GM19372 (cell line): ENCODE results near the gene UBE2E2.

ENCODE experiments used
- ATAC-seq: cut with Tn5 transposase; IDR thresholded peaks from one replicate; pipeline ENCODE4 v1.9.1; 2021; ENCODE audit warnings: mild to moderate bottlenecking, low read depth, moderate library complexity; ENCODE audit not compliant: unreplicated experiment

Gene UBE2E2

DNA sequence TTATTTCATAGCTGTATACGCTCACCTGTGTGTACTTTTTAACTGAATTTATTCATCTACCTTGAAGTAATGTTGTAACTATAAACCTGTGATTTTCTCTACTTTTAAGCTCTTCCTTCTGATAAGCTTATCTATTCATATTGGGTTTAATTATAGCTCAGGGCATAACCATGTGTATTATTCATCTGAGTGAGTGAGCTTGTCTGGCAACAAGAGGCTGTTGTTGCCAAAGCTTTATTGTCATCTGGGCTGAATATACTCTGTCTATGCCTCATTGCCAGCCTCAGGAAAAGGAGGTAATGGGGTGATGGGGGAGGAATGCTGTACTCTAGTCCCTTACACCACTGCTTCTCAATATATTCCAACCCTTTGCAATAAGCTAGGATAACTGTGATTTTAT is 292.4 kb downstream of the UBE2E2 start:
- ATAC-seq = no peak

DNA sequence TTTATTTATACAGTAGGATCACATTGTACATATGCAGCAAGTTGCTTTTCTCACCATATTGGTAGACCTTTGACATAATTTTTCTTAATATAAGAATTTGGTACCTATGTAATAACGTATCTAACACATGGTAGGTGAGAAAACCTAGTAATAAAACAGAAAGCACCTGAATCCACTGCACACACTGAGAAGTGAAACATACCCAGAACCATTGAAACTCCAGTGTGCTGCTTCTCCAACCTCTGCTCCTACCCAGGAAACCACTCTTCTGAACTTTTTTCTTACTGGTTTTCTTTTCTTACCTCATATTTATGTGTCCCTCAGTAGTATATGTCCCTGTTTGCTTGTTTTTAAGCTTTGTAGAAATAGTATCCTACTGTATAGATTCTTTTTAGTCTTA is 293.0 kb downstream of the UBE2E2 start:
- peak; percentile 73 for ATAC-seq

DNA sequence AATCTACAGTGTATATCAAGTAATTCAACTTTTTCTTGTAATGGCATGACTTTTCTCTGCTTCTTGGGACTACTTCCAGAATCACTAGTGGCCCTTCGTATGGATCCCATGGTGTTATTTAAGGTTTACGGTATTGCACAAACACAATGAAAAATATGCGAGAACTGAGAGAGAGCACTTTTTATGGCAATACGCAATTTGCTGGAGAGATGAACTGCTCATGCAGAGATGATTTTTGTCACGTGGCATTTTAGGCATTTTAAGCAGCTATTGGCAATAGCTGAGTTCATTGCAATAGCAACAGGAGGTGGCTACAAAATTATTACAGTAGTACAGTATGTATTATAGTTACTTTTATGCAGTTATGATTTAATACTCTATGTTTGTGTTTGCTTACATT is 294.0 kb downstream of the UBE2E2 start:
- ATAC-seq = no peak

DNA sequence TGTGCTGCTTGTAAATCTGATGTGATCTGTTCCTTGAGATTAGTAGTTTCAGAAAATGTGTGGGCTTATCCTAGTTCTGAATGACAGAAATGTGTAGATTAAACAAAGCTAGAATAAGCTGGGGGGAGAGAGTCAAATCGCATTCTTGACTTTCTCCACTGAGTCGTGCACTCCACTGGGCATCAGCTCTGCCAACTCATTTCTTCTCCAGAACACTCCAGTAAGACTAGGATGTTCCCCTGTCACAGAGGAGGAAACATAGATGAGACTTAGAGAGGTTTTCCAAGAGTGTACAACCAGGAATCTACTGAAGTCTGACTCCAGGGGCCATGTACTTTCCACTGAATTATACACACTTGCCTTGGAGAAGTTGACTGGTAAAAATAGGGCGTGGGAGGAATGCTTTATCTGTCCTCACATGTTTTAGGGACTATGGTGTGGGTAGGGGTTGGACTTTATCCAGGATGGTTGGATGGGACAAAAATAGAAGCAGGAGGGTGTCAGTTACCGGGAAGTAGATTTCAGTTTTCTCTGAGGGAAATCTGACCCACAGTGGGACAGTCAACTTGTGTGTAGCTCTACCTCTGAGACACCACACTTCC is 298.2 kb downstream of the UBE2E2 start:
- ATAC-seq = no peak

DNA sequence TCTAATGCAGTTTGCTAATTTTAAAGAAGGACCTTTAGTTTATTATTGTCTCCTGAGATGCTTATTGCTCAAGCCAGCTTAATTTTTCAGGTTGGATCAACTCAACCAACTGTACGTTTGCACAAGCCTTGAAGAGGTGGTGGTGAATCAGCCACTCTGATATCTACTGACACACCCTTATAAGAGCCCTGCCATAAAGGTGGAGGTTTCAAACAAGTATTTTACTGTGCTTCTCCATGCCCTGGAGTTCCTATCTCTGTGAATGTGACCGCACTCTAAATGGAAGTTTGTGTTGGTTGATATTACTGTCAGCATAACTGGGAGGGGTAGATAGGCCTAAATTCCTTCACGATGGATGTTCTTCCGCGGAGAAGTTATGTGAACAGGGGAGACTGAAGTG is 305.3 kb downstream of the UBE2E2 start:
- no peak for ATAC-seq

DNA sequence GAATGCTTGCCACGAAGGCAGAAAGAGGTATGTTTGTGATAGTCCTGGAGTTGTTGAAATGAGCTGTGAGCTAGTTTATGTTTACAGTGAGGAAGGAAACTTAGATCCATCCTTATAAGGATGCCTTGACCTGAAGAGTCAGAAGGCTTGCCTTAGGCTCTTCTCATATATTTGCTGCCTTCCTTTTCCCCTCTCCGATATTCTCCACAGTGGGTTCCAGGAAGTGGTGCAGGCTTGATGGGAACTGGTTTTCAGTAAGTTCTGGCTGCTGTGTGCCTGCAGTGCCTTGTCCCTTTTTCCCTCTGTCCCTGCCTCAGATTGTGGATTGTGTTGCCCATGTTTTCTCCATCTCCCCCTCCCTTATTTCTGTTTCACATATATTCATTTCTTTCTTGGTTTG is 315.3 kb downstream of the UBE2E2 start:
- ATAC-seq = no peak

DNA sequence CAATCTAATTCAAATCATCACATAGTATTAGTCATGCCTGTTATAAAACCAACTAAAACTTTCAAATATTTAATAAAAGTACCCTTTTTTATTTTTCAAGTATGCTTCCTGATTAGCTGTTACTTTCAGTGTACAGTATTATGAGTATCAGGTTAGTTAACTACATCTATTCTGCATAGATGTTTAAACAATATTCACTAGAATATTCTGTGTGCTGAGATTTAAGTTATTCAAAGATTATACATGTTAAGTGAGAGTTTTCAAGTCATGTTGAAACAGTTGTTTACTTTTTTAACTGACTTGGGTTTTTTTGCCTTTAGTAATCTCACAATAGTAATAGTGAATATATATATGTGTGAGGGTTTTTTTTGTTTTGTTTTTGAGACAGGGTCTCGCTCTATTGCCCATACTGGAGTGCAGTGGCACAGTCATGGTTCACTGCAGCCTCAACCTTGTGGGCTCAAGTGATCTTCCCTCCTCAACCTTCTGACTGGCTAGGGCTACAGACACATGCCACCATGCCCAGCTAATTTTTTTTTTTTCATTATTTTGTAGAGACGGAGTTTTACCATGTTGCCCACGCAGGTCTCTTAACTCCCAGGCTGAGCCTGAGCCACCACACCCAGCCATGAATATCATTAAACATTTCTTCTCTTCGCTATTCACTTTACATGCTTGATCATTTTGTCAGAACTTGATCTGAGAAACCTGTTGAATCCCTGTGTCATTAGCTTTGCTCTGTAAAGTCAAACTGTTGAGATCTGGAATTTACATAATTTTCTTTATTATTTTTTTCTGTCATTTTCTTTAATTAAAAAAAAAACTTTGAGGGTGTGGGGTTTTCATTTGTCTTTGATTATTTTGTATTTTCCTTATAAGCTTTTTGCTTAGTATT is 316.4 kb downstream of the UBE2E2 start:
- no peak for ATAC-seq

DNA sequence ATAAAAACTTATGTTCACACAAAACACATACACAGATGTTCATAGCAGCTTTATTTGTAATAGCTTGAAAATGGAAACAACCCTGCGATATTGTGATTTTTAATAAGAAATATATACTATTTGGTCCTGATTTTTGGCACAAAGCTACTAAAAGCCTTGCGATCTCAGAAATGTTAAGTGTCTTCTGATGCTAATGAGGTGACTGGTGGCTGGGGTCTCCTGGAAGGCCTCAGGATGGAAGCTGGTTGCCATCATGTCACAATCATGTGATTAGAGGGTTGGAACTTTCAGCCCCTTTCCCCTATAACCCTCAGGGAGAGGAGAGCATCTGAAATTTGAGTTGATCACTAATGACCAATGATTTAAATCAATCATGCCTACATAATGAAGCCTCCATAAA is 324.2 kb downstream of the UBE2E2 start:
- no peak for ATAC-seq

DNA sequence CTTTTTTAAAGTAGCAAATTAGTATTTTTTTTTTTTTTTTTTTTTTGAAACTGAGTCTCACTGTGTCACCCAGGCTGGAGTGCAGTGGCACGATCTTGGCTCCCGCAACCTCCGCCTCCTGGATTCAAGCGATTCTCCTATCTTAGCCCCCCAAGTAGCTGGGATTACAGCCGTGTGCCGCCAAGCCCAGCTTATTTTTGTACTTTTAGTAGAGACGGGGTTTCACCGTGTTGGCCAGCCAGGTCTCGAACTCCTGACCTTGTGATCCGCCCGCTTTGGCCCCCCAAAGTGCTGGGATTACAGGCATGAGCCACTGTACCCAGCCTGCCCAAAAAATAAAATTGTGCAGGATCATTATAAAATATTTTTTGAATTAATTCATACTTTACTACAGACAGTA is 330.5 kb downstream of the UBE2E2 start:
- no peak for ATAC-seq

DNA sequence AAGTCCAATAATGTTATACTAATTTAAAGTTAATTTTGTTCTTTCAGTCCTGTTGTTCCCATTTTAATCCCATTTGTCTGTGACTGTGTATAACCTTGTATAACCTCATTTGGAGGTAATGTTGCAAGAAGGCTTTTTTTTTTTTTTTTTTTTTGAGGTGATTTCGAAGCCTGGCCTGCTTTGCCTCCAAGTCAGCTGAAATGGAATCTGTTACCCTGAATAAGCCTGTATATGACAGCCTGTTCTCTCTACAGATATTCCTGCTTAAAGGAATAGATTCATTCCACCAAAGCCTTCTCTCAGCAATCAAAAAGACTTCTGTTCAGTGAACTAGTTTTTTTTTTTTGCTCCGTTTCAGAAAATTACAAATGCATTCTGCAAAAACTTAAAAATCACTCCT is 330.9 kb downstream of the UBE2E2 start:
- ATAC-seq = no peak

DNA sequence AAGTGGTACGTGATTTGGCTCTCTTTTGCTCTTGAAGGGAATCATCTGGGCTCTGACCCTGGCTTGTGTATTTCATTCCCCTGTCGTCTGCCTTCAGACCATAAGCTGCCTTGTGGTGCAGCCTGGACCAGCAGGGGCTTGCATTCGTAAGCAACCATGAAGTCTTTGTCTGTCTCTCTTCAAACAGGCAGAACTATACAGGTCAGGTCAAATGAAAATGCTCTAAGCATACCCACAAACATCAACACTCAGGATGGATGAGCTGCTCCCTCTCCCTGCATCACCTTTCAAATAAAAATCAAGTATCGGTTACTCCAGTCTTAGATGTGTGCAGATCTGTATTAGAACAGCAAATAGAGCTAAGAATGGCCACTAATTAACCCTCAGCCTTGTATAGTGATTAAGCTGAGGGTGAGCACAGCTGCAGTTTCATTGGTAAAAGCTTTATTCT is 334.0 kb downstream of the UBE2E2 start:
- ATAC-seq = no peak

DNA sequence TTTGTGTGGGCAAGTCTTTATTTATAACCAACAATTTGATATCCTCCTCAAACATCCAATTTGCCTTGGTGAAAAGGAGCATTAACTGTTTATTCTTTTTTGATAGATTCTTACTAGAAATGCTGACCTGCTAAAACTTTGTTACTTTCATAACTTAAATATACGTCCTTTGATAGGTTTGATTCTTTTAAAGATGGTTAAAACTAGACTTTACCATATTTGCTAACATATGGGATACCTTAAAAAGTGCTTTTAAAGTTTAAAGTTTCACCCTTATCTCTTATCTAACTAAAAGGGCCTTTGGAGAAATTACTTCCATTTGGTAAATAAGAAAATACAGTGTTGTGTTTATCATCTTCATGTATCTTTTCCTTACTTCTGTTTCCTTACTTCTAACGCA is 336.1 kb downstream of the UBE2E2 start:
- ATAC-seq = no peak

DNA sequence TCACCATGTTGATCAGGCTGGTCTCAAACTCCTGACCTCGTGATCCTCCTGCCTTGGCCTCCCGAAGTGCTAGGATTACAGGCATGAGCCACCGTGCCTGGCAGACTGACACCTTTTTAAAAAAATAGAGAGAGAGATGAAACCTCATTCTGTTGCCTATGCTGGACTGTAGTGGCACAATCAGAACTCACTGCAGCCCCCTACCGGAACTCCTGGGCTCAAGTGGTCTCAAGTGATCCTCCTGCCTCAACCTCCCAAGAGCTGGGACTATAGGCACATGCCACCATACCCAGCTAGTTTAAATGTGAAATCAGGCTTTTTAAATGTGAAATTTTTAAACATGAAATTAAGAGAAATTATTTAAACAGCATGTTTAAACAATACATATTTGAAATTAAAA is 337.5 kb downstream of the UBE2E2 start:
- ATAC-seq = no peak

DNA sequence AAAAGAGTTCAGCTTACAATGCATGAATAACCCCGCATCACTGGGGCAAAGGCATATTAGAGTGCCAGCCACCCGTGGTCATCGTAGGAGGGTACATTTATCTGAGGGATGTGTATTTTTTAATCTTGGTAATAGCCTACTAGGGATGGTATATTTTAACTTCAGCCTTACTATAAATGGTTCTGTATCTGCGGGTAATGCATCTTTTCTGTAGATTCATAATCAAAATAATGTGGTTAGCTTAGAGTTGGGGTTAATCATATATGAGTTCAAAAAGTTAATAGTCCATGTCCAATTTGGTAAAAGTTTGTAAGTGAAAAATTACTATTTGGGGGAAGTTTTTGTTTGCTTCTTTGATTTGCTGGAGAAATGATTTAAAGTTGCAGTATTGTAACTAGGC is 339.0 kb downstream of the UBE2E2 start:
- no peak for ATAC-seq

DNA sequence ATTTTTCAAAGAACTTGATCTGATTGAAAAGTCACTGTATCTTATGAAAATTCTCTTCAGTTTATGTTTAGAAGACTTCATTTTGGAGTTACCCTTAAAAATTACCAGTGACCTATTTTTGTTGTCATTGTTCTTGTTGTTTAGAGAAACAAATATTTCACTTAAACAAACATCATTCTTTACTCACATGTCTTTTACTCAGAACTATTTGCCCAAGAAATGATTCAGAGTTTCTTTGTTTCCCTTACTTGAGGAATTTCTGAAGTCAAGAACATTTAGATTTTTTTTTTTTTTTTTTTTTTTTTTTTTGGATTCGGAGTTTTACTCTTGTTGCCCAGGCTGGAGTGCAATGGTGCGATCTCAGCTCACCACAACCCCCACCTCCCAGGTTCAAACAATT is 343.1 kb downstream of the UBE2E2 start:
- ATAC-seq = no peak

DNA sequence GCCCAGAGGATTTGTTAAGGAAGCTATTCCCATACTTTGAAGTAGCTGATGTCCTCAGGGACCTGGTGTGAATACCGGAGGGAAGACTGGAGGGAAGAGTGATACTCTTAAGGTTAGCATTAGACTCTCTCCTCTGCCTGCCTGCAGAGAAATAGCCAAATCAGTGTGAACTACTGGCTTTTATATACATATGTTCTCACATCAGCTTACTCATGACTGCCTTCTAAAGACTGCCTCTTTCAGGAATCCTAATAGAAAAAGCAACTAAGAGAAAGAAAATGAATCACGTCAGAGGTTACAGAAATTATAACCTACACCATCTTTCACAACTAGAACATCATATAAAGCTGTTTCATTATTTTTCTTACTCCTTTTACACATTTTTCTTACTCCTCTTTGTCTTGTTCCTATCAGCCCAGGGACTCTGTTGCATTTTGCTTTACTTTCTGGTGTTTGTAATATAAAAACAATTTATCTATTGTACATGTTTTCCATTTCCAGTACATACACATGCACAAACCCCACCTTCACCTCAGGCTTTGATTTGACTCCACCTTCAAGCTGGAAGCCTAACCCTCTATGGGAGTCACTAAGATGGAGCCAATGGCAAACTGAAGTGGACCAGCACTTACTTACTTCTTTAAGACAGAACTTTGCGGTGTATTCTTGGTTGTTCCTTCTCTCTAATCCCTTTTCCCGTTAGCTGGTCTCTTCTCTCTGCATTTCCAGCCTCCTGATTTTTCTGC is 345.0 kb downstream of the UBE2E2 start:
- ATAC-seq = no peak

DNA sequence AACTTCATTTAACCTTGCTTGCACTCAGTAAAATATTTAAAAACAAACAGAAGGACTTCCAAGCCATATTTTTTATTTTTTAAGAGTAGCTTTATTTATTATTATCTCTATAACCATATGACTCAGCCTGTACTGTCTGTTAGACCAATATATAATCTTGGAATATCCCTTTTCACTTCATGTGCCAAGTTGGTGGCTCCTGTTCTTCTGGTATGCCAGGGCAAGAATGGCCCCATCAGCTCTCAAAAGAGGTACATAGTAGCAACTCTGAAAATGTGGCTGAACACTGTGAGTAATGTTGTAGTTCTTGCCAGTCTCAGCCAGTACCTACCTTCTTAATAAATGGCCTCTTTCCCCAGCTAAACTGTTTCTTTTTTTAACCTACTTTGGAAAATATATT is 345.6 kb downstream of the UBE2E2 start:
- ATAC-seq = no peak

DNA sequence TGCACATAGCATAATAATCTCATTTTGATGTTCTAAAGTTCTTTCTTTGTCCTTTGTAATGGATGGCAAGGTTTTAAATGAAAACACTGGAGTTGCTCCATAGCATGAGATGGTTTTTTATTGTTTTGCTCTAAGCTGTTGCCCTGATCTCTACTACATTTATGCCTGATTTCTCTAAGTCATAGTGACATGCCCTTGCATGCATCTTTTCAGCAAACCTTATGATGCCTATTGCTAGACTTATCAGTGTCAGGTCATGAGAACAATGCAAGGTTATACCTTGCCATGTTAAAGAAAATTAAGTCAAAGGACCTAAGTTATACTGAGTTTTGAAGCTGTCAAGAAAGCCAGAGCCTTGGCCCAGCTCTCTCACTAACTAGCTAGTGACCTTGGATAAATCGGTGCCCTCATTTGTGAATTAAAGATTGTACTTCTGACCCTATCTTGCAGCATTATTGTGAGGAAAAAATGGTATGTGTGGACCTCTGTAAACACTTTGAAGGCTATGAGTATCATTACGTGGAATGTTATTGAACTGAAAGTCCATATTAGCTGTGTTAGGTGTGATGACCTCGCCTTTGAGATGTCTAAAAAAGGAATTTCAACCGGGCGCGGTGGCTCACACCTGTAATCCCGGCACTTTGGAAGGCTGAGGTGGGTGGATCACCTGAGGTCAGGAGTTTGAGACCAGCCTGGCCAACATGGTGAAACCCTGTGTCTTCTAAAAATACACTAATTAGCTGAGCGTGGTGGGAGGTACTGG is 346.2 kb downstream of the UBE2E2 start:
- no peak for ATAC-seq

DNA sequence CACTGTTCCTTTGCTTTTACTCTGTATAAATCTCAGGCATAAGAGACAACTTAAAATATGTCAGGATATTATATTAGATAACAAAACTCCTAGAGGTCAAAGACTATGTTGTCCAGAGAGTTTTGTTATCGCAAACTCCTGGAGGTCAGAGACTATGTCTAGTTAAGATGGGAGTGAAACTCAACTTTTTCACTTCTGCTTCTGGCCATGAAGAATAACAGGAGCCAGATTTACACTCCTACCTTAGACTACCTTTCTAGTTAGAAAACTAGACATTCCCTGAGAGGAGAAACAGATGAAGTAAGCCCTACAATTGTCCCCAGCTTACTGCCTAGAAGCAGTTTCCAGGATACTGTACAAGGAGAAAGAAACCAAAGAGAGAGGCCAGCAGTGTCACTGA is 347.3 kb downstream of the UBE2E2 start:
- peak; percentile 77 for ATAC-seq

DNA sequence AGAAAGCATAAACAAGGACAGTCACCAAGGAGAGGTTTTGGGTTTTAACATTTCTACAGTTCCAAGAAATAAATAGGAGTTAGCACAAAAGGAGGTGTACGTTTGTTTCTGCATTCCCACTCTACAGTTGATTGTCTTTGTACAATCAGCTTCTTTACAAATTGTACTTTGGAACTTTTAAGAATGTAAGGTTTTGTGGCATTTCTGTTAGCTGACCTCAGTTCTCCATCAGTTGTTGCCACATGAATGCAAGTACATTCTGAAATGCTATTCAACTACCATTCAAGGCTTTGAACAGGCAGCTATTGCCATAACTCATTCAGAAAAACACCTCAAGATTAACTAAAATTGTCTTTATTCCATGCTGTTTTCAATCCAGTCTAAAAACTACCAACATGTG is 349.4 kb downstream of the UBE2E2 start:
- ATAC-seq = no peak

DNA sequence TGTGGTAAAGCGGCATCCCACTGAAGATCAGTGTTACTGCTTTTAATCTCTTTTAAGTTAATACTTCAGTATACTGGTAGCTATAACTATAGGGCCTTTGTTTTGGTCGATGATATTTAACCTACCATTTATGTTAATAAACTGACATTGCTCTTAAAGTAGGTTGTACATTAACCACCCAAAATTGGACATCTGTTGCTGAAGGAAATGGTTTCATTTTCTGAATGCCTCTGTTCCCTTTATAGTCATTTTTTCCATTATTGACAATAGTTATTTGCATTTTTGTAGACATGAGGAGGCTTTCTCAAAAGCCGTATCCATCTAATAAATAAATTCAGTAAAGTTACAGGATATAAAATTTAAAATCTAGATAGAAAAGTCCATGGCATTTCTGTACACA is 350.2 kb downstream of the UBE2E2 start:
- ATAC-seq = peak; percentile 51
